Uterus (tissue), 2 donors: Measurements from ENCODE around the gene GATAD2B.

ENCODE experiments used
- POLR2A ChIP-seq, 2 donors: fragments of 450-650 bp; IDR thresholded peaks; one replicate each; pipeline ENCODE4 v1.6.1; 2016; ENCODE audit warnings: antibody characterized with exemption in 2 of 2, mild to moderate bottlenecking in 1 of 2, moderate library complexity in 1 of 2
- TF ChIP-seq, protein P1 (sequence below), 4 experiments: fragments of 200-600 bp in 2 of 4; fragments of 450-650 bp in 2 of 4; sonication (generic) in 2 of 4; IDR thresholded peaks; one replicate each; pipeline ENCODE4 v1.5.1; 2016 to 2019; ENCODE audit warnings: antibody characterized with exemption in 4 of 4, mild to moderate bottlenecking in 2 of 4, moderate library complexity in 1 of 4

DNA sequence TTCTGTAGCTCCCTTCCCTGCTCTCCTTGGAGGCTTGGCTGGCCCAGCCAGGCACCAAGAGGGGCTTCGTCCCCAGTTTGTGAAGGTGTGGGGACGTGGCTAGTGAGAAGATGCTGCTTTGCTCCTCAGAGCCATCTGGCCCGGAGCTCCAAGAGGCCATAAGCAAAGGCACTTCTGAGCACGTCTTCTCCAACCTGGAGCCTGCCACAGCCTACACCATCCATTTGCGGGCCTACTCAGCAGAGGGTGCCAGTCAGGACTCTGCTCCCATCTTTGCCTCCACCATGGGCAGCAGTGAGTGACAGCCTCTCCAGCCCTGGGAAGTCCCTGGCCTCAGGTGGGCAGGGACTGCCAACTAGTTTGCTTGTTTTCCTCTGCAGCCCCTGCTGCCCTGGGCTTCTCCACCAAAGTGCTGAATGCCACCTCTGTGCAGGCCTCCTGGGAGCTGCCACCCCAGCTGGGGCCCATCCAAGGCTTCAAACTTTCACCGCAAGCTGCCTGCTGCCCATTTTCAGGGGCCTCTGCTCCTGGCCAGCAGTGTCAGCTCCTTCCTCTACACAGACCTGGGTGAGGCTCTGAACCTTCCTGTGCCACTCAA, 121.6 kb downstream of the GATAD2B start:
- TF ChIP-seq, protein P1, sequence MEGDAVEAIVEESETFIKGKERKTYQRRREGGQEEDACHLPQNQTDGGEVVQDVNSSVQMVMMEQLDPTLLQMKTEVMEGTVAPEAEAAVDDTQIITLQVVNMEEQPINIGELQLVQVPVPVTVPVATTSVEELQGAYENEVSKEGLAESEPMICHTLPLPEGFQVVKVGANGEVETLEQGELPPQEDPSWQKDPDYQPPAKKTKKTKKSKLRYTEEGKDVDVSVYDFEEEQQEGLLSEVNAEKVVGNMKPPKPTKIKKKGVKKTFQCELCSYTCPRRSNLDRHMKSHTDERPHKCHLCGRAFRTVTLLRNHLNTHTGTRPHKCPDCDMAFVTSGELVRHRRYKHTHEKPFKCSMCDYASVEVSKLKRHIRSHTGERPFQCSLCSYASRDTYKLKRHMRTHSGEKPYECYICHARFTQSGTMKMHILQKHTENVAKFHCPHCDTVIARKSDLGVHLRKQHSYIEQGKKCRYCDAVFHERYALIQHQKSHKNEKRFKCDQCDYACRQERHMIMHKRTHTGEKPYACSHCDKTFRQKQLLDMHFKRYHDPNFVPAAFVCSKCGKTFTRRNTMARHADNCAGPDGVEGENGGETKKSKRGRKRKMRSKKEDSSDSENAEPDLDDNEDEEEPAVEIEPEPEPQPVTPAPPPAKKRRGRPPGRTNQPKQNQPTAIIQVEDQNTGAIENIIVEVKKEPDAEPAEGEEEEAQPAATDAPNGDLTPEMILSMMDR (IDR thresholded peaks at IDR 0.05) = no peak
- no peak for TF ChIP-seq POLR2A (IDR thresholded peaks at IDR 0.05)
